ENCODE measurements around the gene ICAM1.

The ICAM1 gene

DNA sequence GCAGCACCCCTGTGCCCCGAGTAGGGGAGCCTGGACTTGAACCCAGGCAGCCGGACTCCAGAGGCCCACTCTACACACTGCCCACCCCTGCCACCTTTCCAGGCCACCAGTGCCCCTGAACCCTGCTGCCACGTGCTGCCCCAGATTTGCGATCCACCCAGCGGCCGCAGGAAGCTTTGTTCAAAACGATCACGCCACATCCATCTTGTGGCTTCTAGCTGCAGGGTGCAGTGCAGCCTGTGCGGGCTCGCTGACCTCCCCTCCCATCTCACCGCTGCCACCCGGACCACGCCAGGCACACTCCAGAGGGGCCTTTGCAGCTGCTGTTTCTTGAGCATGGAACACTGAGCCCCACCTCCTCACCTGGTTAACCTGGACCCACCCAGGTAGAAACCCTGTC lies 58.6 kb downstream of the ICAM1 start:
- 96% methylated on average over 12 of the region's 13 CpGs for WGBS (ENCODE audit: insufficient coverage)
- no peak for DNase-seq
- ChIA-PET CTCF (interaction anchor here (2.4 kb wide), 1 partner anchor 30 kb away, joined by 6 read pairs; no protein-coding TSS in a partner anchor), POLR2A (interaction anchor here (1.5 kb wide), 1 partner anchor 60 kb away, joined by 5 read pairs; no protein-coding TSS in a partner anchor)
- H3K27me3 ChIP-seq (replicated peaks in 2 of 5; ENCODE audit: control insufficient read depth in 4 of 5, insufficient read depth in 5 of 5, low read length in 4 of 5), result no peaks in the 10 kb centered on the region
- H3K9me3 ChIP-seq (ENCODE audit: control extremely low read depth in 1 of 5, control insufficient read depth in 4 of 5, insufficient read depth in 2 of 5, low read depth in 1 of 5, low read length in 4 of 5), result no peaks in the 10 kb centered on the region
- H3K4me3 ChIP-seq (ENCODE audit: control insufficient read depth in 1 of 7, extremely low read depth in 1 of 7, insufficient read depth in 4 of 7, low read depth in 2 of 7, low read length in 6 of 7), result no peak overlapping the region
- peaks cover 0 to 24% (median 20%) of the 10 kb centered on the region in 4 experiments for H3K4me1 ChIP-seq (ENCODE audit: control extremely low read depth in 1 of 4, control insufficient read depth in 4 of 4, insufficient read depth in 4 of 4, low read length in 3 of 4)
- no peak overlapping the region for H3K27ac ChIP-seq (ENCODE audit: insufficient read depth in 1 of 2, low read depth in 1 of 2, low read length in 2 of 2, poor library complexity in 1 of 2, severe bottlenecking in 2 of 2)
- H3K36me3 ChIP-seq (ENCODE audit: control insufficient read depth in 4 of 4, insufficient read depth in 4 of 4, low read length in 3 of 4), result peaks cover 18 to 66% (median 51%) of the 10 kb centered on the region in 4 experiments

DNA sequence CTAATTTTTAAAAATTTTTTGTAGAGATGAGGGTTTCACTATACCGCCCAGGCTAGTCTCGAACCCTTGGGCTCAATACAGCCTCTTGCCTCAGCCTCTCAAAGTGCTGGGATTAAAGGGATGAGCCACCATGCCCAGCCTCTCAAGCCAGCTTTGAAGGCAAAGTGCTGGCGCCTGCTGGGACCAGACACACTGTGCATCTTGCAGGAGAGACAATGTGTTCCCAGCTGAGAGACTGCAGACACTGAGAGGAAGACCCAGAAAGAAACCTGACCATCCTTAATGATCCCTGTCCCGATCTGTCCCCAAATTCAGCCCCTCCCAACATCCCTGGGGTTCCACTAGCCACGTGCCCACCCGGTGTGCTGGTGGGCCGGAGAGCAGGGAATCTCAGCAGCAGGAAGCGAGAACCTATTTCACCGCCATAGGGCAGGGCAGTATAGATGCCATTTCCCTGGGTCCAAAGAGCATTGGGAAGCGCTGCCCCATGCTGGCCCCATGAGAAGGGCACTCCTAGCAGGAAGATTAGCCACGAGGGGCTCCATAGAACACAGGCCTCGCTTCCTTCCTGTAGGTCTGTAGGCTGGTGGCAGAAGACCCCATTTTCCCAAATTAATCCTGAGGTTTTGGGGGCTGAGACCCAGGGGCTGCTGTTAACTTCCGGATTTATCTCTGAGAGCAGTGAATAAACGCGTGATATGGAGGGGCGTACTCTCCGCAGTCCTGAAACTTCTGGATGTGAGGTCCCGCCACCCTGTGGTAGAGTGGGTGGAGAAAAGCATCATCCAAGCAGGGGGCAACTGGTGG lies 61.4 kb downstream of the ICAM1 start:
- WGBS (ENCODE audit: insufficient coverage), result 63% methylated on average over 12 of the region's 18 CpGs

DNA sequence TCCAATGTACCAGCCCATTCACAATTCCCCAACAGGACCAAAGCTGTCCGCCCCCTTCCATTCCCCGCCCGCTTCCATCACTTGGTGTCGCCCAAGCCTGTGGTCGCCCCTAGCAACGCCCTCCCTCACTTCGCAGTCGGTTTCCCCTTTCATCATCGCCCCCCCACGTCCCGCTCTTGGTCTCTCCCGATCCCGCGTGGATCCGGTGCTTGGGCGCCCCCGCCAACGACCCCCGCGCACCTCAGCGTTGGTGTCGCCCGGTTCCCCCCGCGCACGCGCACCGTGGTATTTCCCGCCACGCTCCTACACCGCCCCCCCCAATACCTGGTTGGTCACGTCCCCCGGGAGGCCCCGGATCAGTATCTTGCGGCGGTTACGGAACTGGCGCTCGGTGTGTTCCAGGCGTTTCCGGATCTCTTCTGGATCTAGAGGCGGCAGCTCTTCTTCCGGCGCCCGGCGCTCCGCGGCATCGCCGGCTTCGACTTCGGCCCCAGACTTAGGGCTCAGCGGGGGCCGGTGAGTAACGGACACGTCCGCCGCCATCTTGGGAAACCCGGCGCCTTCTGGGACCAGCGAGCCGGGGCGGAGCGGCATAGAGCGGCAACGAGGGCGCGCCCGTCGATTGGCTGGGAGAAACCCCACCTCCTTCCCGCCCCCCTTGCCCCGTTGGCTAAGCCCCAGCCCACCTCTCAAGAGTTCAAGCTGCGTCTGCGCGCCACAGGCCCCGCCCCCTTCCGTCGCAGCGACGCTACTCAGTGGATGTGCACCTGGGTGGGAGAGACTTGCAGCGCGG lies 62.2 kb downstream of the ICAM1 start, which contains the start of gene RAVER1:
Gene RAVER1 (minus strand): TSS at position 565 of the 793 bp plus-strand sequence. CDS start 22 bp downstream, at position 543.
- ChIA-PET CTCF (interaction anchor here (1.1 to 1.9 kb wide), 5 partner anchors 37 to 74 kb away, joined by 4 to 7 read pairs (median 5); partner anchors contain the start of gene ICAM4), POLR2A (interaction anchor here (0.9 to 1.0 kb wide), 4 partner anchors 12 to 47 kb away, joined by 3 to 4 read pairs (median 4); partner anchors contain the start of genes ICAM5 and TYK2)
- Histone ChIP-seq H3K36me3 (ENCODE audit: control insufficient read depth in 4 of 4, insufficient read depth in 4 of 4, low read length in 3 of 4) (peaks cover 10 to 55% (median 41%) of the 10 kb centered on the region in 4 experiments), H3K27me3 (replicated peaks in 2 of 5; ENCODE audit: control insufficient read depth in 4 of 5, insufficient read depth in 5 of 5, low read length in 4 of 5) (no peaks in the 10 kb centered on the region), H3K4me1 (ENCODE audit: control extremely low read depth in 1 of 4, control insufficient read depth in 4 of 4, insufficient read depth in 4 of 4, low read length in 3 of 4) (peaks cover 0 to 31% (median 24%) of the 10 kb centered on the region in 4 experiments), H3K27ac (ENCODE audit: insufficient read depth in 1 of 2, low read depth in 1 of 2, low read length in 2 of 2, poor library complexity in 1 of 2, severe bottlenecking in 2 of 2) (peak within 1 kb of the TSS; percentile 82 to 93), H3K9me3 (ENCODE audit: control extremely low read depth in 1 of 5, control insufficient read depth in 4 of 5, insufficient read depth in 2 of 5, low read depth in 1 of 5, low read length in 4 of 5) (no peaks in the 10 kb centered on the region), H3K4me3 (ENCODE audit: control insufficient read depth in 1 of 7, extremely low read depth in 1 of 7, insufficient read depth in 4 of 7, low read depth in 2 of 7, low read length in 6 of 7) (peak within 1 kb of the TSS; percentile 78 to 95 (median 85))
- WGBS (ENCODE audit: insufficient coverage), result under 1% methylated on average over 56 of the region's 82 CpGs
- peak; percentile 97 to 99 (median 99) for DNase-seq

More for the DNA sequence above, 61.4 kb downstream of the ICAM1 start:
- Histone ChIP-seq H3K27ac (ENCODE audit: insufficient read depth in 1 of 2, low read depth in 1 of 2, low read length in 2 of 2, poor library complexity in 1 of 2, severe bottlenecking in 2 of 2) (peak overlapping the region; percentile 82 to 93), H3K27me3 (replicated peaks in 2 of 5; ENCODE audit: control insufficient read depth in 4 of 5, insufficient read depth in 5 of 5, low read length in 4 of 5) (no peaks in the 10 kb centered on the region), H3K9me3 (ENCODE audit: control extremely low read depth in 1 of 5, control insufficient read depth in 4 of 5, insufficient read depth in 2 of 5, low read depth in 1 of 5, low read length in 4 of 5) (no peaks in the 10 kb centered on the region), H3K4me3 (ENCODE audit: control insufficient read depth in 1 of 7, extremely low read depth in 1 of 7, insufficient read depth in 4 of 7, low read depth in 2 of 7, low read length in 6 of 7) (peak overlapping the region; percentile 78 to 95 (median 85)), H3K36me3 (ENCODE audit: control insufficient read depth in 4 of 4, insufficient read depth in 4 of 4, low read length in 3 of 4) (peaks cover 15 to 63% (median 49%) of the 10 kb centered on the region in 4 experiments), H3K4me1 (ENCODE audit: control extremely low read depth in 1 of 4, control insufficient read depth in 4 of 4, insufficient read depth in 4 of 4, low read length in 3 of 4) (peaks cover 0 to 31% (median 24%) of the 10 kb centered on the region in 4 experiments)
- ChIA-PET CTCF (interaction anchor here (1.1 to 1.8 kb wide), 2 partner anchors 41 to 72 kb away, joined by 3 to 5 read pairs; no protein-coding TSS in a partner anchor), POLR2A (no interaction called here)
- DNase-seq, result no peak

DNA sequence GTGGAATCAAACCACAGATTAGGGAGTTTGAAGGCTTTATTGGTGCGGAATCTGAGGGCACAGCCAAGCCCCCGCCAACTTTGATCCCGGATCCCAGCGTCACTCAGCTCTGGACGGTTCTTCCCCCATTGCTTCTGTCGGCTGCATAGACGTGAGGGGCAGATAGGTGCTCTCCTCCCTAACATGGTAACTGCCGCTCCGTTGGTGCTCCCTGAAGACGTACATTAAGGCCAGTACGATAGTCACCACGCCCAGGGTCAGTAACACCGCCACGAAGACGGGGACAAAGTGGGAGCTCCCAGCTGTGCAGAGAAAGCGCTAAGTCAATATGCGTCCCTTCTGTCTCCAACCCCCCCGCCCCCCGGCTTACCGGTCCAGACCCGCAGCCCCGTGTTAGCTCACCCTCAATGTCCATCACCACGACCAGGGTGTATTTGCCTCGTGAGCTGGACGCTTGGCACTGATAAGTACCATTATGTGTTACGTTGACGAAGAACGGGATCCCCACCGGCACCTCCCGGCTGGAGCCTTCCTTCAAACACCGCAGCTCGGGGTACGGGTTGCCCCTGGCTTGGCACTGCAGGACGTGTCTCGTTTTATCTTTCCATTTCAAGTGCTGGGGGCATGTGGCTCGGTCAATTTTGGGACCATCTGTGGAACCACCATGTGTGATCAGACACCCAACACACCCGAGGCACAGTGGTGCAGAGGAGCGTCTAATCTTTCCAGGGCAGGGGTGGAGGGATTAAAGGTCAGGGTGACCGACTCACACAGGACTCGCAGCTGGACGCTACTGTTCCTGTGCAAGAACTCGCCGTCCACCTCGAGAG lies 63.1 kb downstream of the ICAM1 start:
- Histone ChIP-seq H3K36me3 (ENCODE audit: control insufficient read depth in 4 of 4, insufficient read depth in 4 of 4, low read length in 3 of 4) (peaks cover 6 to 47% (median 33%) of the 10 kb centered on the region in 4 experiments), H3K27ac (ENCODE audit: insufficient read depth in 1 of 2, low read depth in 1 of 2, low read length in 2 of 2, poor library complexity in 1 of 2, severe bottlenecking in 2 of 2) (peak overlapping the region in 1 of 2 experiments; percentile 93), H3K9me3 (ENCODE audit: control extremely low read depth in 1 of 5, control insufficient read depth in 4 of 5, insufficient read depth in 2 of 5, low read depth in 1 of 5, low read length in 4 of 5) (no peaks in the 10 kb centered on the region), H3K4me3 (ENCODE audit: control insufficient read depth in 1 of 7, extremely low read depth in 1 of 7, insufficient read depth in 4 of 7, low read depth in 2 of 7, low read length in 6 of 7) (peak overlapping the region in 6 of 7 experiments; percentile 43 to 95 (median 88)), H3K4me1 (ENCODE audit: control extremely low read depth in 1 of 4, control insufficient read depth in 4 of 4, insufficient read depth in 4 of 4, low read length in 3 of 4) (peaks cover 3 to 38% (median 32%) of the 10 kb centered on the region in 4 experiments), H3K27me3 (replicated peaks in 2 of 5; ENCODE audit: control insufficient read depth in 4 of 5, insufficient read depth in 5 of 5, low read length in 4 of 5) (no peaks in the 10 kb centered on the region)
- ChIA-PET CTCF (interaction anchor here (0.6 to 1.9 kb wide), 9 partner anchors 10 to 172 kb away, joined by 3 to 7 read pairs (median 4); partner anchors contain the start of gene ICAM4), POLR2A (interaction anchor here (0.9 to 1.0 kb wide), 4 partner anchors 12 to 46 kb away, joined by 3 to 4 read pairs (median 4); partner anchors contain the start of genes ICAM5 and TYK2)
- 79% methylated on average over 34 of the region's 44 CpGs for WGBS (ENCODE audit: insufficient coverage)
- no peak for DNase-seq

DNA sequence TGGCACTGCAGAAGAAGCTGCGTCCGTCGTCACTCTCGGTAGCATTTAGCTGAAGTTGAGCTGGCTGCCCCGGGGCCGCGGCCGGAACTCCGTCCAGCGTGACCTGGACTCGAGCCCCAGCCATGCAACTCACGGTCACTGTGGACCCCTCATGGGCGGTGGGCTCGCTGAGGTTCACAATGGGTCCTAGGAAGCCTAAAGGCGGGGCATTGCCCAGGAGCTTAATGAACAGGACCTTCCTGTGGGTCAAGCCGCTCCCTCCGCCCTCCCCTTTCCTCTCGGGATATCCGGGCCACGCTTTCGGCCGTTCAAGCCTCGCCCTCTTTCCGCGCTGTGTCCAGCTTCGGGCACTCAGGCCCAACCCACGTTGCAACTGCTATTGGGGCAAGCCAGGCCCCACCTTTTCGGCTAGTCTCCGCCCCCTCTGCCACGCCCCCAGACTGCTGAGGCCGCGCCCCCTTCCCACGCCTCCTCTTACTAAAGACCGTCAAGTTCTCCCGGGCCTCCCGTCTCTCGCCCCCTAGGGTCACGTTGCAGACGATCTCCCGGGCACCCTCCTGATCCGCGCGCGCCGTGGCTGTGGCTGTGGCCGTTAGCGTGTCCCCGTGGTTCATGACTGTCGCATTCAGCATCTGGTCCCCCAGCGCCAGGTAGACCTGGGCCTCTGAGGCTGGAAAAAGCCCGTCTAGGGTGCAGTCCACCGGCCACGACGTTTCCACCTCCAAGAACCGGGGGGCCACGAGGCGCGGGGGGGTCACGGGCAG lies 63.9 kb downstream of the ICAM1 start:
- Histone ChIP-seq H3K36me3 (ENCODE audit: control insufficient read depth in 4 of 4, insufficient read depth in 4 of 4, low read length in 3 of 4) (peaks cover 2 to 39% (median 25%) of the 10 kb centered on the region in 4 experiments), H3K27ac (ENCODE audit: insufficient read depth in 1 of 2, low read depth in 1 of 2, low read length in 2 of 2, poor library complexity in 1 of 2, severe bottlenecking in 2 of 2) (peak overlapping the region in 1 of 2 experiments; percentile 93)

More for the DNA sequence above, 63.9 kb downstream of the ICAM1 start:
- H3K27me3 ChIP-seq (replicated peaks in 2 of 5; ENCODE audit: control insufficient read depth in 4 of 5, insufficient read depth in 5 of 5, low read length in 4 of 5), result no peaks in the 10 kb centered on the region
- H3K9me3 ChIP-seq (ENCODE audit: control extremely low read depth in 1 of 5, control insufficient read depth in 4 of 5, insufficient read depth in 2 of 5, low read depth in 1 of 5, low read length in 4 of 5), result no peaks in the 10 kb centered on the region
- CTCF ChIA-PET, result interaction anchor here (0.6 to 1.9 kb wide), 10 partner anchors 9 to 173 kb away, joined by 3 to 7 read pairs (median 4); partner anchors contain the start of gene ICAM4
- H3K4me1 ChIP-seq (ENCODE audit: control extremely low read depth in 1 of 4, control insufficient read depth in 4 of 4, insufficient read depth in 4 of 4, low read length in 3 of 4), result peaks cover 4 to 46% (median 39%) of the 10 kb centered on the region in 4 experiments
- POLR2A ChIA-PET, result no interaction called here
- no peak overlapping the region for H3K4me3 ChIP-seq (ENCODE audit: control insufficient read depth in 1 of 7, extremely low read depth in 1 of 7, insufficient read depth in 4 of 7, low read depth in 2 of 7, low read length in 6 of 7)
- WGBS (ENCODE audit: insufficient coverage), result 88% methylated on average over 57 of the region's 59 CpGs
- DNase-seq, result peak; percentile 50 to 67 (median 63)
